Measurements from ENCODE around the gene NFYC.

NFYC gene

DNA sequence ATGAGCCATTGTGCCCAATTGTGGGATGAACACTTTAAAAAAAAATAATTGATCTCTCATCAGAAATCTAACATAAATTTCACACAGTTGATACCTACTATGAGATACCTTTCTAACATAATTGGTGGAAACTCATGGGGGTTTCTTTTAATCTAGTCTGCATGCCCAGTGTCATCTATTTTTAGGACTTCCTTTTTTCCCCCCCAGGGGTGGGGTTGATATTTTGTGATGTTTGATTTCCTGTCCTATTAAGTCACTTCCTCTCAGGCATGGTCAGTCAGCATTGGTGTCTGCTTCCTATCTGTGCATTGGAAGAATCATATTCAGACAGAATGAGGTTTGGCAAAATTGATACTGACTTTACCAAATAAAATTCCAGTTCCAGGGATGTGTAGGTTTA lies 21.5 kb downstream of the NFYC start:
- Histone ChIP-seq H3K4me3 (replicated peaks; ENCODE audit: low read depth, low read length) (no peak overlapping the region; the same call in 1 of the 2 replicates), H3K36me3 (ENCODE audit: control insufficient read depth, insufficient read depth, low read length) (peaks cover 3% of the 10 kb centered on the region), H3K27me3 (replicated peaks; ENCODE audit: control insufficient read depth, insufficient read depth, low read length) (no peaks in the 10 kb centered on the region)
- TF ChIP-seq, protein P1, sequence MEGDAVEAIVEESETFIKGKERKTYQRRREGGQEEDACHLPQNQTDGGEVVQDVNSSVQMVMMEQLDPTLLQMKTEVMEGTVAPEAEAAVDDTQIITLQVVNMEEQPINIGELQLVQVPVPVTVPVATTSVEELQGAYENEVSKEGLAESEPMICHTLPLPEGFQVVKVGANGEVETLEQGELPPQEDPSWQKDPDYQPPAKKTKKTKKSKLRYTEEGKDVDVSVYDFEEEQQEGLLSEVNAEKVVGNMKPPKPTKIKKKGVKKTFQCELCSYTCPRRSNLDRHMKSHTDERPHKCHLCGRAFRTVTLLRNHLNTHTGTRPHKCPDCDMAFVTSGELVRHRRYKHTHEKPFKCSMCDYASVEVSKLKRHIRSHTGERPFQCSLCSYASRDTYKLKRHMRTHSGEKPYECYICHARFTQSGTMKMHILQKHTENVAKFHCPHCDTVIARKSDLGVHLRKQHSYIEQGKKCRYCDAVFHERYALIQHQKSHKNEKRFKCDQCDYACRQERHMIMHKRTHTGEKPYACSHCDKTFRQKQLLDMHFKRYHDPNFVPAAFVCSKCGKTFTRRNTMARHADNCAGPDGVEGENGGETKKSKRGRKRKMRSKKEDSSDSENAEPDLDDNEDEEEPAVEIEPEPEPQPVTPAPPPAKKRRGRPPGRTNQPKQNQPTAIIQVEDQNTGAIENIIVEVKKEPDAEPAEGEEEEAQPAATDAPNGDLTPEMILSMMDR (IDR thresholded peaks at IDR 0.05; ENCODE audit: insufficient read depth, low read length, poor library complexity, severe bottlenecking): no peak
- peak; percentile 44 for DNase-seq (ENCODE audit: extremely low read depth, insufficient read length)

GRCh38 chr1:40715491-40716059 lies 24.1 kb downstream of the NFYC start:
- no peak for DNase-seq (ENCODE audit: extremely low read depth, insufficient read length)
- no peak overlapping the region for H3K4me3 ChIP-seq (replicated peaks; ENCODE audit: low read depth, low read length)
- H3K36me3 ChIP-seq (ENCODE audit: control insufficient read depth, insufficient read depth, low read length): peaks cover 3% of the 10 kb centered on the region
- TF ChIP-seq, protein P1 (IDR thresholded peaks at IDR 0.05; ENCODE audit: insufficient read depth, low read length, poor library complexity, severe bottlenecking): no peak
- no peaks in the 10 kb centered on the region for H3K27me3 ChIP-seq (replicated peaks; ENCODE audit: control insufficient read depth, insufficient read depth, low read length)

DNA sequence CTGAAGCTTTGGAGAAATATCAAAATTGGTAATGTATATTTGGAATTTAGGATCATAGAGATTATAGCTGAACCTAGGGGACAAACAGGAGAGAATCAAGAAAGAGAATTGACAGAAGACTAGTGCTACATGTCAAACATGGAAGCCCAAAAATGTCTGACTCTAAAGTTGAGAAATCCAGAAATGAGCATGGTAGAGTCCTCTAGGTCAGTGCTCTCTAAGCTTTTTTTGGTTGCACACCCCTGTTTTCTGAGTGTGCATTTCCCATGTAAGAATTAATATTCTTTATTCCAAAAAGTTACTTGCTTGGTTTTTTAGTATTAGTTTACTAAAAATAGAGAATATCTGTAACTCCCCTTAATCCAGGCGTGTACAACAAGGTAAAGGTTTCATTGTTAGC lies 25.6 kb downstream of the NFYC start:
- Histone ChIP-seq H3K4me3 (replicated peaks; ENCODE audit: low read depth, low read length) (no peak overlapping the region), H3K27me3 (replicated peaks; ENCODE audit: control insufficient read depth, insufficient read depth, low read length) (no peaks in the 10 kb centered on the region), H3K36me3 (ENCODE audit: control insufficient read depth, insufficient read depth, low read length) (peaks cover 3% of the 10 kb centered on the region)
- TF ChIP-seq, protein P1 (IDR thresholded peaks at IDR 0.05; ENCODE audit: insufficient read depth, low read length, poor library complexity, severe bottlenecking): no peak
- DNase-seq (ENCODE audit: extremely low read depth, insufficient read length): no peak

GRCh38 chr1:40717955-40718354 lies 26.5 kb downstream of the NFYC start:
- no peak for DNase-seq (ENCODE audit: extremely low read depth, insufficient read length)
- H3K27me3 ChIP-seq (replicated peaks; ENCODE audit: control insufficient read depth, insufficient read depth, low read length): no peaks in the 10 kb centered on the region
- H3K4me3 ChIP-seq (replicated peaks; ENCODE audit: low read depth, low read length): no peak overlapping the region
- TF ChIP-seq, protein P1 (IDR thresholded peaks at IDR 0.05; ENCODE audit: insufficient read depth, low read length, poor library complexity, severe bottlenecking): no peak
- H3K36me3 ChIP-seq (ENCODE audit: control insufficient read depth, insufficient read depth, low read length): peaks cover 3% of the 10 kb centered on the region

DNA sequence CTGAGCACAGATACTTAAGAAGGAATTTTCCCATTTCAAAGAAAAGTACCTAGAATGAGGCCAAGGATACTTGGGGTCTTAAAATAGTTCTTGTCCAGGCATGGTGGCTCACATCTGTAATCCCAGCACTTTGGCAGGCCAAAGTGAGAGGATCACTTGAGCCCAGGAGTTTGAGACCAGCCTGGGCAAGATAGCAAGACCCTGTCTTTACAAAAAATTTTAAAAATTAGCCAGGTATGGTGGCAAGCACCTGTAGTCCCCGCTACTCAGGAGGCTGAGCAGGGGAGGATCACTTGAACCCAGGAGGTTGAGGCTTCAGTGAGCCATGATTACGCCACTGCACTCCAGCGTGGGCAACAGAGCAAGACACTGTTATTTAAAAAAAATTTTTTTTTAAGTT lies 29.0 kb downstream of the NFYC start:
- Histone ChIP-seq H3K4me3 (replicated peaks; ENCODE audit: low read depth, low read length) (no peak overlapping the region), H3K27me3 (replicated peaks; ENCODE audit: control insufficient read depth, insufficient read depth, low read length) (no peaks in the 10 kb centered on the region), H3K36me3 (ENCODE audit: control insufficient read depth, insufficient read depth, low read length) (no peaks in the 10 kb centered on the region; the same call in 1 of the 2 replicates)
- TF ChIP-seq, protein P1 (IDR thresholded peaks at IDR 0.05; ENCODE audit: insufficient read depth, low read length, poor library complexity, severe bottlenecking): no peak
- no peak for DNase-seq (ENCODE audit: extremely low read depth, insufficient read length)

- DNase-seq (ENCODE audit: extremely low read depth, insufficient read length): no peak
- Histone ChIP-seq H3K27me3 (replicated peaks; ENCODE audit: control insufficient read depth, insufficient read depth, low read length) (no peaks in the 10 kb centered on the region), H3K36me3 (ENCODE audit: control insufficient read depth, insufficient read depth, low read length) (no peaks in the 10 kb centered on the region; the same call in 1 of the 2 replicates), H3K4me3 (replicated peaks; ENCODE audit: low read depth, low read length) (no peak overlapping the region)
- TF ChIP-seq, protein P1 (IDR thresholded peaks at IDR 0.05; ENCODE audit: insufficient read depth, low read length, poor library complexity, severe bottlenecking): peak; percentile 22
Observed at GRCh38 chr1:40722622-40723021, 31.1 kb downstream of the NFYC start.
